ENCODE measurements around the gene PLXNB2.

PLXNB2 gene

GRCh38 chr22:50260801-50261614, 46.4 kb downstream of the PLXNB2 start:
- DNase-seq (ENCODE audit: insufficient read length, low spot score) (no peak), FAIRE-seq (no peak)
- no peak for TF ChIP-seq POLR2A (IDR thresholded peaks at IDR 0.05; ENCODE audit: low read depth, low read length)

DNA sequence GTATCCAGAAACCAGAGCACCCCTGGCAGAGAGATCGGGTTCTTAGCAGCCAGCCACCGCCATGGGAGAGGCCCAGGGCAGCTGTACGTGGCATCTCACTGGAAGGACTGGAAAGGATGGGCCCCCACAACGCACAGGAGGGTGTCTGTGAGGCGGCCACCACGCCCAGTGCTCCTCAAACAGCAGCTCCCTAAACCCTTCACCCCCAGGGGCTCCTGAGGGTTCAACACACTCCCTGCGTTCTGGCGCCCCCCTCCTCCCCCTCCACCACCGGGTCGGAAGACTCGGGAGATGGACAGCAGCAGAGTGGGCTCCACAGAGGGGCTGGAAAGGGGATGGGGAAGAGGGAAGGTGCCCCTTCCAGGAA, 47.0 kb downstream of the PLXNB2 start:
- FAIRE-seq (no peak), DNase-seq (ENCODE audit: insufficient read length, low spot score) (no peak)
- no peak for TF ChIP-seq POLR2A (IDR thresholded peaks at IDR 0.05; ENCODE audit: low read depth, low read length)

GRCh38 chr22:50259302-50259701, 48.1 kb downstream of the PLXNB2 start:
- no peak for TF ChIP-seq POLR2A (IDR thresholded peaks at IDR 0.05; ENCODE audit: low read depth, low read length)
- DNase-seq (ENCODE audit: insufficient read length, low spot score): no peak
- FAIRE-seq: no peak

- DNase-seq (ENCODE audit: insufficient read length, low spot score) (no peak), FAIRE-seq (no peak)
- no peak for TF ChIP-seq POLR2A (IDR thresholded peaks at IDR 0.05; ENCODE audit: low read depth, low read length)
Measured at GRCh38 chr22:50258361-50259292, 48.8 kb downstream of the PLXNB2 start.

- no peak for FAIRE-seq
- TF ChIP-seq POLR2A (IDR thresholded peaks at IDR 0.05; ENCODE audit: low read depth, low read length): no peak
- no peak for DNase-seq (ENCODE audit: insufficient read length, low spot score)
Measured at GRCh38 chr22:50257451-50258360, 49.7 kb downstream of the PLXNB2 start.

DNA sequence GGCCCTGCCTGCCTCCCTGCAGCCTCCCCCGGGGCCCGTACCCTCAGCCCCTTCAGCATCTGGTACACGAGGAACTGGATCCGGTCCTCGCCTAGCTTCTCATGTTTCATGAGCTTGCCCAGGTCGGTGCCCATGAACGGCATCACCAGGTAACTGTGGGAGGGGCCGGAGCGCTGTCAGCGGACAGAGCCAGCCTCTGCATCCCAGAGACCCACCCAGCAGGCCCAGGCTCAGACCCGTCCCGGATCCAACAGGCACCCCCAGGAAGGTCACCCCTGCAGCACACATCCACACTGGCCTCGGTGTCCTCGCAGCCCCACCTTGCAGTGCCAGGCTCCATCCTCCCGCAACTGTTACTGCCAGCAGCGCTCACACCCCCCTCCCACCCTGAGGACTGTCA, 50.4 kb downstream of the PLXNB2 start:
- TF ChIP-seq POLR2A (IDR thresholded peaks at IDR 0.05; ENCODE audit: low read depth, low read length): no peak
- FAIRE-seq (no peak), DNase-seq (ENCODE audit: insufficient read length, low spot score) (no peak)

DNA sequence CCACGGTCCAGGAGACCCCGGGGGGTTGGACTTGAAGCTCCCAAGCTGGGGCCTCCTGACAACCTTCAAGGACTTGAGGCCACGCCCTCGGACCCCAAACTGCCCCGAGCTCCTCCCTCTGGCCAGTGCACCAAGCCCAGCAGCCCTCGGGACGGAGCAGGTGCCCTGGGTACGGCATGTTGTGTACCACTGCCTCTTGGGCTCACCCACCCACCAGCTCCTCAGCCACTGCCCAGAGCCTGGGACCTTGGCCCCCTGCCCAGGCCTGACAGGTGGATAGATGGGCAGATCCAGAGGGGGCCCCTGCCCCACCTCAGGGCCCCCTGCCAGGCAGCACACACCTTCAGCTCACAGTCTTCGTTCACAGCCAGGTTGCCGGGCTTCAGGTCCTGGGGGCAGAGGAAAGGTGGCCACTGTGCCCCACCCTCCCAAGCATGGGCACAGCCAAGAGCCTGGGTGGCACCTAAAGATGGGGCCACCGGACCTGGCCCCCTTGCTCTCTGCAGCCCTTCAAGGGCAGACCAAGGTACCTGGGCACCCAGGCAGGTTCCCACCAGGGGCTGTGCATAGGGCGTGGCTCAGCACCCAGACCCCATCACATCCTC, 51.1 kb downstream of the PLXNB2 start:
- no peak for DNase-seq (ENCODE audit: insufficient read length, low spot score)
- no peak for TF ChIP-seq POLR2A (IDR thresholded peaks at IDR 0.05; ENCODE audit: low read depth, low read length)
- no peak for FAIRE-seq

- no peak for DNase-seq (ENCODE audit: insufficient read length, low spot score)
- FAIRE-seq: no peak
- TF ChIP-seq POLR2A (IDR thresholded peaks at IDR 0.05; ENCODE audit: low read depth, low read length): no peak
Measured at GRCh38 chr22:50255607-50256006, 51.8 kb downstream of the PLXNB2 start.

DNA sequence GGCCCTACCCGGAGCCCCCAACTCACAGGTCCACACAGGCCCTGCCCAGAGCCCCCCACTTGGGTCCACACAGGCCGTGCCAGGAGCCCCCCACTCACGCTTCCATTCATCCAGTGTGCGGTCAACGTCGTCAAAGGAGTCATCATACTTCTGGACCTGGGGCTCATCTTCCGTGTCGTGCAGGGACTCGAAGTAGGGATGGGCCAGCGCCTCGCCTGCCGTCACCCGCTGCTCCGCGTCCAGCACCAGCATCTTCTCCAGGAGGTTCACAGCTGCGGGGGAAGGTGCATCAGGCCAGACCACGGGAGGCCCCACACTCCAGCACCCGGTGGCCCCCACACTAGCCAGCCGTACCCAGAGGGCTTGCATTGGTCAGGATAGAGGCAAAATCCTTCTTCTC, 52.3 kb downstream of the PLXNB2 start:
- DNase-seq (ENCODE audit: insufficient read length, low spot score) (no peak), FAIRE-seq (no peak)
- no peak for TF ChIP-seq POLR2A (IDR thresholded peaks at IDR 0.05; ENCODE audit: low read depth, low read length)

DNA sequence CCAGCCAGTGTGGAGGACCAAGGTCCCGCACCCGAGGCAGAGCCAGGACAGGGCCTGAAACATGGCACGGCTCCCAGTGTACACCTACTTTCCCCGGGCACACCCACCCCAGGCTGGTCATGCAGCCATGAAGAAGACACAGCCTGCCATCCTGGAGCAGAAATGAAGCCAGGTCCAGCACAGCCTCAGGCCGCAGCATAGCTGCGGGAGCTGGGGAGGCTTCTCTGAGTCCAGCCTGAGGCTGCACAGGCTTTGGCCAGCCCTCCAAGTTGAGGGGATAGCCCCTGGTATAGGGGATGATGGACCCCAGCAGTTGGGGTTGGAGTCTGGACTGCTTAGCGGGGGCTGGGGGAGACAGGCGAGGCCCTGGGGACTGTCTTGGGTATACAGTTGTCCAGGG, 53.5 kb downstream of the PLXNB2 start:
- no peak for DNase-seq (ENCODE audit: insufficient read length, low spot score)
- FAIRE-seq: no peak
- no peak for TF ChIP-seq POLR2A (IDR thresholded peaks at IDR 0.05; ENCODE audit: low read depth, low read length)

DNA sequence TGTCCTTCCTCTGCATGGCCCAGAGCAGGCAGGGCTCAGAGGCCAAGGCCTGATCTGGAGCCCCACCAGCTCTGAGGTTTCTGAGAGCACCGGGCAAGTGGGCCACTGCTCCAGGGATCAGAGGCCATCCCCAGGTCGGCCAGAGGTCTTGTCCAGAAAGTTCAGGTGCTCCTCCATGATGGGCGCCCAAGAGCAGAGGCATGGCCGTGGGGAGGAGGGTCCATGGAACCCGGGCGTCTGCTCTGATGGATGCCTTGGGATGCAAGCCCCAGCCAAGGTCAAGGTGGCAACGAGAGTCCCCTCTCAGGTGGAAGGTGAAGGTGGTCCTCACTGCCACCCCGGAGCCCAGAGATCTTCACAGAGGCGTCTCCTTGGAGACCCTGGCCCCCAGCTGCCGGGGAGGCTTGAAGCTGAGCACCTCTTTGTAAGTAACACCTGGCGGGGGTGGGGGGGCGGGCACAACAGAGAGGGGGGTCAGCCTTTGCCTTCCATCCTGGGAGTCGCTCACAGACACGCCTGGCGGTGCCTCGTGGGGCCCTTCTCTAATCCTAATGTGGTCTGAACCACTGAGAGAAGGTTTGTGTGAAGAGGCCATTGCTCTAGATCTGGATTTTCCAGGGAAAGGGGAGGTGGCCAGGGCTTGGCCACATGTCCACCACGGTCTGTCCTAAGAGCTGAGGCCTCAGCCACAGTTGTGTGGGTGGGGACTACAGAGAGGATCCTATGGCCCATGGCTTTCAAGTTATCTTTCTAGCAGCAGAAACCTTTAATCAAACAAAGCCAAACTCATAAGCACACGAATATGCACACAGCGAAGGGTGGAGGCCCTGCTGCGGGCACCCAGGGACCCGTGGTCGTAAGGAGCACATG, 54.2 kb downstream of the PLXNB2 start:
- FAIRE-seq (no peak), DNase-seq (ENCODE audit: insufficient read length, low spot score) (no peak)
- no peak for TF ChIP-seq POLR2A (IDR thresholded peaks at IDR 0.05; ENCODE audit: low read depth, low read length)
